ENCODE results near the gene GGT7.

DNA sequence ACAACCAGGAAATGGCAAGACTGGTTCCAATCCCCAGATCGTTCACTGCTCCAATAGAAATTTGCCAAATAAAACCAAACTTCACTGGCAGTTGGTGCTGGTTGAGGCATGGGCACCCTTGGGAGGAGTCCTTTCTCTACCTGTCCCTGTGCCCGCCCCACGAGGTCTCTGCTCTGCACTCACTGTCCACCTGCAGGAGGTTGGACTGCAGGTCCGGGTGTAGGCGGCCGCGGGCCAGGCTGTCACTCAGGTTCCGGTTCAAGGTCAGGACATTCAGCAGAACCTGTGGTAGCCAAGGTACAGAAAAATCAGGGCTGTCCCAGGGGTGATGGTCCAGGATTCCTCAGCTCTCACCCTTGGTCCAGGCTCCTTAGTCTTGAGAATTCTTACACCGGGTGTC lies 22.9 kb downstream of the GGT7 start:
- TF ChIP-seq, protein P1, sequence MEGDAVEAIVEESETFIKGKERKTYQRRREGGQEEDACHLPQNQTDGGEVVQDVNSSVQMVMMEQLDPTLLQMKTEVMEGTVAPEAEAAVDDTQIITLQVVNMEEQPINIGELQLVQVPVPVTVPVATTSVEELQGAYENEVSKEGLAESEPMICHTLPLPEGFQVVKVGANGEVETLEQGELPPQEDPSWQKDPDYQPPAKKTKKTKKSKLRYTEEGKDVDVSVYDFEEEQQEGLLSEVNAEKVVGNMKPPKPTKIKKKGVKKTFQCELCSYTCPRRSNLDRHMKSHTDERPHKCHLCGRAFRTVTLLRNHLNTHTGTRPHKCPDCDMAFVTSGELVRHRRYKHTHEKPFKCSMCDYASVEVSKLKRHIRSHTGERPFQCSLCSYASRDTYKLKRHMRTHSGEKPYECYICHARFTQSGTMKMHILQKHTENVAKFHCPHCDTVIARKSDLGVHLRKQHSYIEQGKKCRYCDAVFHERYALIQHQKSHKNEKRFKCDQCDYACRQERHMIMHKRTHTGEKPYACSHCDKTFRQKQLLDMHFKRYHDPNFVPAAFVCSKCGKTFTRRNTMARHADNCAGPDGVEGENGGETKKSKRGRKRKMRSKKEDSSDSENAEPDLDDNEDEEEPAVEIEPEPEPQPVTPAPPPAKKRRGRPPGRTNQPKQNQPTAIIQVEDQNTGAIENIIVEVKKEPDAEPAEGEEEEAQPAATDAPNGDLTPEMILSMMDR (IDR thresholded peaks at IDR 0.05; ENCODE audit: low read depth, low read length), result no peak
- no peak for TF ChIP-seq POLR2A (IDR thresholded peaks at IDR 0.05; ENCODE audit: extremely low read depth, insufficient read length)
- TF ChIP-seq, protein P2, sequence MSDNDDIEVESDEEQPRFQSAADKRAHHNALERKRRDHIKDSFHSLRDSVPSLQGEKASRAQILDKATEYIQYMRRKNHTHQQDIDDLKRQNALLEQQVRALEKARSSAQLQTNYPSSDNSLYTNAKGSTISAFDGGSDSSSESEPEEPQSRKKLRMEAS (IDR thresholded peaks at IDR 0.05; ENCODE audit: low read depth, low read length), result no peak

Data from NB4 (cell line).